Stimulated activated CD4-positive, alpha-beta T cell treated with anti-CD3 and anti-CD28 coated beads, Interleukin-4, amount 100 ng/mL, for 4 hours (primary cell): ENCODE results near the gene BTBD16.

Source experiments
- DNase-seq, 2 experiments: peaks; one replicate each; pipeline ENCODE4 v3.0.0-alpha.2; 2020

Gene BTBD16

GRCh38 chr10:122276611-122277208, 5.6 kb downstream of the BTBD16 start:
- no peak for DNase-seq

GRCh38 chr10:122277526-122278136, 6.5 kb downstream of the BTBD16 start:
- DNase-seq, result no peak

GRCh38 chr10:122279725-122280141, 8.6 kb downstream of the BTBD16 start:
- no peak for DNase-seq

GRCh38 chr10:122280156-122280555, 9.1 kb downstream of the BTBD16 start:
- no peak for DNase-seq

GRCh38 chr10:122281018-122281626, 10.0 kb downstream of the BTBD16 start:
- DNase-seq, result no peak

- DNase-seq, result no peak
These were observed 10.7 kb downstream of the BTBD16 start for GRCh38 chr10:122281751-122282150.

- DNase-seq, result no peak
These were observed 11.2 kb downstream of the BTBD16 start for GRCh38 chr10:122282253-122282671.

GRCh38 chr10:122282909-122283308, 11.8 kb downstream of the BTBD16 start:
- DNase-seq, result no peak

GRCh38 chr10:122285506-122286444, 14.7 kb downstream of the BTBD16 start:
- DNase-seq, result no peak

GRCh38 chr10:122286867-122287266, 15.8 kb downstream of the BTBD16 start:
- no peak for DNase-seq

GRCh38 chr10:122287570-122287969, 16.5 kb downstream of the BTBD16 start:
- no peak for DNase-seq

GRCh38 chr10:122288262-122288661, 17.2 kb downstream of the BTBD16 start:
- DNase-seq, result no peak

GRCh38 chr10:122288917-122289316, 17.8 kb downstream of the BTBD16 start:
- no peak for DNase-seq

GRCh38 chr10:122290334-122290733, 19.2 kb downstream of the BTBD16 start:
- DNase-seq, result no peak

GRCh38 chr10:122290833-122291532, 19.9 kb downstream of the BTBD16 start:
- DNase-seq, result no peak

- DNase-seq, result no peak
These were observed 20.6 kb downstream of the BTBD16 start for GRCh38 chr10:122291739-122292138.

- no peak for DNase-seq
These were observed 21.3 kb downstream of the BTBD16 start for GRCh38 chr10:122292376-122292775.

- DNase-seq, result no peak
These were observed 22.3 kb downstream of the BTBD16 start for GRCh38 chr10:122293156-122293960.

- no peak for DNase-seq
These were observed 22.9 kb downstream of the BTBD16 start for GRCh38 chr10:122293961-122294380.

GRCh38 chr10:122294511-122295450, 23.7 kb downstream of the BTBD16 start:
- no peak for DNase-seq

GRCh38 chr10:122295451-122295809, 24.3 kb downstream of the BTBD16 start:
- DNase-seq, result no peak
